Neural cell (in vitro differentiated cells): ENCODE data around the gene ANXA10.

Experiments used
- EP300 ChIP-seq: fragments of 450-650 bp; conservative IDR thresholded peaks from 2 replicates; pipeline ENCODE4 v1.6.1; 2014; ENCODE audit warnings: antibody characterized with exemption, mild to moderate bottlenecking, moderate library complexity; ENCODE audit not compliant: poor library complexity, severe bottlenecking
- EZH2 ChIP-seq: fragments of 200-600, 300-800 bp; shearing (Covaris generic), sonication (generic); IDR thresholded peaks from 2 replicates; pipeline ENCODE4 v1.6.1; 2014; ENCODE audit warnings: antibody characterized with exemption, low read length, borderline replicate concordance, mild to moderate bottlenecking; ENCODE audit not compliant: insufficient read depth, poor library complexity, severe bottlenecking
- MXI1 ChIP-seq: fragments of 450-650 bp; conservative IDR thresholded peaks from 2 replicates; pipeline ENCODE4 v1.6.1; 2014; ENCODE audit warnings: antibody characterized with exemption, mild to moderate bottlenecking; ENCODE audit not compliant: poor library complexity, severe bottlenecking
- POLR2AphosphoS5 ChIP-seq: IDR thresholded peaks from 2 replicates; pipeline ENCODE4 v1.6.1; 2012
- RAD21 ChIP-seq: fragments of 450-650 bp; conservative IDR thresholded peaks from 2 replicates; pipeline ENCODE4 v1.6.1; 2014; ENCODE audit warnings: antibody characterized with exemption, mild to moderate bottlenecking, moderate library complexity
- SMC3 ChIP-seq: fragments of 450-650 bp; conservative IDR thresholded peaks from 2 replicates; pipeline ENCODE4 v1.6.1; 2014; ENCODE audit warnings: antibody characterized with exemption, mild to moderate bottlenecking, moderate library complexity; ENCODE audit not compliant: poor library complexity
- TAF1 ChIP-seq: IDR thresholded peaks from 2 replicates; pipeline ENCODE4 v1.6.1; 2012; ENCODE audit warnings: low read depth
- TF ChIP-seq, protein P1 (sequence below): fragments of 450-650 bp; IDR thresholded peaks from 2 replicates; pipeline ENCODE4 v1.5.1; 2014; ENCODE audit warnings: antibody characterized with exemption, mild to moderate bottlenecking, moderate library complexity; ENCODE audit not compliant: poor library complexity, severe bottlenecking
- TF ChIP-seq, protein P2 (sequence below): IDR thresholded peaks from 2 replicates; pipeline ENCODE4 v1.6.1; 2012; ENCODE audit warnings: borderline replicate concordance

DNA sequence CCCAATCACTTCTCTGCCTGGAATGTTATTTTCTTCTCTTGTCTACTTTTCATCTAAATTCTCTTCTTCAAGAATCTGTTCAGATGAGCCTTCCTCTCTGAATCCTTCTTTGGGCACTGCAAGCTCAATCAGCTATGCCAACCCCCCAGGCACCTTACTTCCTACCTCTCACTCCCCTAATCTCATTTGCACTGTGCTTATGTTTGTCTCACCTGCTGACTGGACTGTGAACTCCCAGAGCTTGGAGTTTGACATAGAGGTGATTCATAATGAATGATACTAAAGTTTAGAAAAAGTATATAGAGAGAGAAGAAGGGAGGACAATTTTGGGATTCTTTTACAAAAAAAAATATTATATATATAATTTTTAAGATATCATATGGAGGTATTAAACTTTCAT, 36.3 kb downstream of the ANXA10 start:
- TF ChIP-seq, protein P1, sequence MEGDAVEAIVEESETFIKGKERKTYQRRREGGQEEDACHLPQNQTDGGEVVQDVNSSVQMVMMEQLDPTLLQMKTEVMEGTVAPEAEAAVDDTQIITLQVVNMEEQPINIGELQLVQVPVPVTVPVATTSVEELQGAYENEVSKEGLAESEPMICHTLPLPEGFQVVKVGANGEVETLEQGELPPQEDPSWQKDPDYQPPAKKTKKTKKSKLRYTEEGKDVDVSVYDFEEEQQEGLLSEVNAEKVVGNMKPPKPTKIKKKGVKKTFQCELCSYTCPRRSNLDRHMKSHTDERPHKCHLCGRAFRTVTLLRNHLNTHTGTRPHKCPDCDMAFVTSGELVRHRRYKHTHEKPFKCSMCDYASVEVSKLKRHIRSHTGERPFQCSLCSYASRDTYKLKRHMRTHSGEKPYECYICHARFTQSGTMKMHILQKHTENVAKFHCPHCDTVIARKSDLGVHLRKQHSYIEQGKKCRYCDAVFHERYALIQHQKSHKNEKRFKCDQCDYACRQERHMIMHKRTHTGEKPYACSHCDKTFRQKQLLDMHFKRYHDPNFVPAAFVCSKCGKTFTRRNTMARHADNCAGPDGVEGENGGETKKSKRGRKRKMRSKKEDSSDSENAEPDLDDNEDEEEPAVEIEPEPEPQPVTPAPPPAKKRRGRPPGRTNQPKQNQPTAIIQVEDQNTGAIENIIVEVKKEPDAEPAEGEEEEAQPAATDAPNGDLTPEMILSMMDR = no peak
- TF ChIP-seq EZH2 (no peak), POLR2AphosphoS5 (no peak), RAD21 (no peak), TAF1 (no peak), MXI1 (no peak), EP300 (no peak), SMC3 (no peak)
- TF ChIP-seq, protein P2, sequence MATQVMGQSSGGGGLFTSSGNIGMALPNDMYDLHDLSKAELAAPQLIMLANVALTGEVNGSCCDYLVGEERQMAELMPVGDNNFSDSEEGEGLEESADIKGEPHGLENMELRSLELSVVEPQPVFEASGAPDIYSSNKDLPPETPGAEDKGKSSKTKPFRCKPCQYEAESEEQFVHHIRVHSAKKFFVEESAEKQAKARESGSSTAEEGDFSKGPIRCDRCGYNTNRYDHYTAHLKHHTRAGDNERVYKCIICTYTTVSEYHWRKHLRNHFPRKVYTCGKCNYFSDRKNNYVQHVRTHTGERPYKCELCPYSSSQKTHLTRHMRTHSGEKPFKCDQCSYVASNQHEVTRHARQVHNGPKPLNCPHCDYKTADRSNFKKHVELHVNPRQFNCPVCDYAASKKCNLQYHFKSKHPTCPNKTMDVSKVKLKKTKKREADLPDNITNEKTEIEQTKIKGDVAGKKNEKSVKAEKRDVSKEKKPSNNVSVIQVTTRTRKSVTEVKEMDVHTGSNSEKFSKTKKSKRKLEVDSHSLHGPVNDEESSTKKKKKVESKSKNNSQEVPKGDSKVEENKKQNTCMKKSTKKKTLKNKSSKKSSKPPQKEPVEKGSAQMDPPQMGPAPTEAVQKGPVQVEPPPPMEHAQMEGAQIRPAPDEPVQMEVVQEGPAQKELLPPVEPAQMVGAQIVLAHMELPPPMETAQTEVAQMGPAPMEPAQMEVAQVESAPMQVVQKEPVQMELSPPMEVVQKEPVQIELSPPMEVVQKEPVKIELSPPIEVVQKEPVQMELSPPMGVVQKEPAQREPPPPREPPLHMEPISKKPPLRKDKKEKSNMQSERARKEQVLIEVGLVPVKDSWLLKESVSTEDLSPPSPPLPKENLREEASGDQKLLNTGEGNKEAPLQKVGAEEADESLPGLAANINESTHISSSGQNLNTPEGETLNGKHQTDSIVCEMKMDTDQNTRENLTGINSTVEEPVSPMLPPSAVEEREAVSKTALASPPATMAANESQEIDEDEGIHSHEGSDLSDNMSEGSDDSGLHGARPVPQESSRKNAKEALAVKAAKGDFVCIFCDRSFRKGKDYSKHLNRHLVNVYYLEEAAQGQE = no peak
